Upper lobe of right lung (tissue), 1 donor: ENCODE data around the gene LILRB2. TPM values are rescaled to one million over a fixed set of nuclear protein-coding genes. Genes with fewer than 3 reads are reported as not detected.
"Not testable (repeated sequence)": the region's sequence is repeated elsewhere in the genome, so short reads cannot be mapped to it uniquely, and the experiment has no call there.

Source experiments
- ATAC-seq: fragments of 200-7000 bp; cut with Tn5 transposase; one replicate; pipeline ENCODE4 v1.9.1; 2020; ENCODE audit warnings: mild to moderate bottlenecking, moderate library complexity
- DNase-seq: peaks from one replicate; pipeline ENCODE4 v3.0.0-alpha.2; 2020
- H3K27ac ChIP-seq: fragments of 200-600 bp; one replicate; pipeline ENCODE4 v1.8.0; 2022
- H3K27me3 ChIP-seq: fragments of 200-600 bp; one replicate; pipeline ENCODE4 v1.8.0; 2022; ENCODE audit warnings: mild to moderate bottlenecking
- H3K36me3 ChIP-seq: fragments of 200-600 bp; one replicate; pipeline ENCODE4 v1.8.0; 2022
- H3K4me1 ChIP-seq: fragments of 200-600 bp; one replicate; pipeline ENCODE4 v1.8.0; 2022
- H3K4me3 ChIP-seq: fragments of 200-600 bp; one replicate; pipeline ENCODE4 v1.8.0; 2022; ENCODE audit warnings: mild to moderate bottlenecking
- H3K9me3 ChIP-seq: fragments of 200-600 bp; one replicate; pipeline ENCODE4 v1.8.0; 2022
- CTCF ChIP-seq: fragments of 200-600 bp; IDR thresholded peaks from one replicate; pipeline ENCODE4 v1.8.0; 2022; ENCODE audit warnings: antibody characterized with exemption
- intact Hi-C: fragments of 100-400 bp; cut with DNase I; formaldehyde crosslinking; loops from one replicate; pipeline ENCODE4 v1.11.0; 2022
- total RNA-seq: library from RNA; stranded (reverse); fragmentation: NEBNext Ultra II Directional; extraction: Animal tissue kit (Norgen Biotek cat#: 25700); gene quantifications from one replicate; pipeline ENCODE4 v1.2.1, GENCODE V29; 2021
- donor health status: DM: no; HTN: yes; CAD: no; lungs with severe emphysema.

LILRB2 gene
- total RNA-seq, 1 donor from 2014 or later: 18.8 TPM

- intact Hi-C loops: no loop called here
- Histone ChIP-seq H3K27me3 (peaks cover 5% of the 10 kb centered on the region), H3K27ac (no peak overlapping the region), H3K4me3 (no peak overlapping the region), H3K36me3 (no peaks in the 10 kb centered on the region), H3K4me1 (no peaks in the 10 kb centered on the region), H3K9me3 (no peaks in the 10 kb centered on the region)
- no peak for TF ChIP-seq CTCF
- ATAC-seq (peak; percentile 5), DNase-seq (no peak)
These were observed 2.0 kb upstream of the LILRB2 start for GRCh38 chr19:54282686-54283470.

- H3K9me3 ChIP-seq, ATAC-seq, H3K27me3 ChIP-seq, H3K27ac ChIP-seq, H3K4me1 ChIP-seq, DNase-seq, H3K4me3 ChIP-seq, H3K36me3 ChIP-seq, intact Hi-C loops: not testable (repeated sequence)
These were observed 792 bp upstream of the LILRB2 start for GRCh38 chr19:54281729-54282075.

GRCh38 chr19:54280441-54280840, 469 bp downstream of the LILRB2 start:
- H3K4me1 ChIP-seq, H3K27me3 ChIP-seq, DNase-seq, intact Hi-C loops, H3K9me3 ChIP-seq, H3K36me3 ChIP-seq: not testable (repeated sequence)
- peak overlapping the region; percentile 24 for H3K27ac ChIP-seq
- ATAC-seq: peak; percentile 78
- peak overlapping the region; percentile 24 for H3K4me3 ChIP-seq

GRCh38 chr19:54280025-54280424, 885 bp downstream of the LILRB2 start:
- H3K4me3 ChIP-seq: peak overlapping the region; percentile 24
- H3K27ac ChIP-seq, H3K4me1 ChIP-seq, H3K9me3 ChIP-seq, ATAC-seq, H3K27me3 ChIP-seq, H3K36me3 ChIP-seq, intact Hi-C loops, DNase-seq: not testable (repeated sequence)

- Histone ChIP-seq H3K27ac (no peak overlapping the region), H3K27me3 (peaks cover 5% of the 10 kb centered on the region), H3K4me1 (no peaks in the 10 kb centered on the region), H3K9me3 (no peaks in the 10 kb centered on the region), H3K4me3 (peak overlapping the region; percentile 24), H3K36me3 (no peaks in the 10 kb centered on the region)
- no peak for DNase-seq
- no peak for ATAC-seq
- TF ChIP-seq CTCF: no peak
- intact Hi-C loops: no loop called here
These were observed 1.4 kb downstream of the LILRB2 start for GRCh38 chr19:54279406-54279962.

GRCh38 chr19:54278571-54279195, 2.2 kb downstream of the LILRB2 start:
- DNase-seq: not testable (repeated sequence)

GRCh38 chr19:54278056-54278455, 2.9 kb downstream of the LILRB2 start:
- intact Hi-C loops, H3K27ac ChIP-seq, H3K4me1 ChIP-seq, H3K27me3 ChIP-seq, ATAC-seq, H3K4me3 ChIP-seq, H3K36me3 ChIP-seq, DNase-seq, H3K9me3 ChIP-seq: not testable (repeated sequence)

More at GRCh38 chr19:54278571-54279195, 2.2 kb downstream of the LILRB2 start:
- ATAC-seq, intact Hi-C loops, H3K27ac ChIP-seq, H3K4me3 ChIP-seq, H3K4me1 ChIP-seq, H3K27me3 ChIP-seq, H3K9me3 ChIP-seq, H3K36me3 ChIP-seq: not testable (repeated sequence)

GRCh38 chr19:54277111-54277615, 3.7 kb downstream of the LILRB2 start:
- DNase-seq, H3K4me3 ChIP-seq, H3K9me3 ChIP-seq, ATAC-seq, intact Hi-C loops, H3K36me3 ChIP-seq, H3K27me3 ChIP-seq, H3K4me1 ChIP-seq, H3K27ac ChIP-seq: not testable (repeated sequence)
